ENCODE measurements around the gene HOXD3. TPM values are rescaled to one million over a fixed set of nuclear protein-coding genes. Genes with fewer than 3 reads are reported as not detected.

Gene HOXD3
- total RNA-seq, 1 donor from 2014 or later: 0.52 TPM

DNA sequence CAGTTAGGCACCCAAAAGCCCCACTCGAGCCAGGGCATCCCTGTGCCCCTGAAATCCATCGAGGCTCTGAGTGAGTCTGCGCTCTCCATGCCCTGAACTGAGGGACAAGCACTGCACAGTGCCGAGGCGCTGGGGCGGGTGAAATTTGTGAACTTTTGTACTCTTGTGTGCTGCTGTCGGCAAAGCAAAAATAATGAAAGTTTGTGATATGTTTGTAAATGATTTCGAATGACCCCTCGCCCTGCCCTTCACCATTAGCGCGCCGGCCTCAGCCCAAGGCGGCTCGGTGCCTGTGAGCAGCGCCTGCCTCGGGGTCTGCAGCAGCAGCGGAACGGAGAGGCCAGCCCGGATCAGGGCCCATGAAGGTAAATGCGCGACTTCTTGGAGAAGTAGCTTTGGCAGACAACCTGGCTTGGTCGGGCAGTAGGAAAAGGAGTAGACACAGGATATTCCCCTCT lies 7.6 kb upstream of the HOXD3 start:
- no peak for ATAC-seq

DNA sequence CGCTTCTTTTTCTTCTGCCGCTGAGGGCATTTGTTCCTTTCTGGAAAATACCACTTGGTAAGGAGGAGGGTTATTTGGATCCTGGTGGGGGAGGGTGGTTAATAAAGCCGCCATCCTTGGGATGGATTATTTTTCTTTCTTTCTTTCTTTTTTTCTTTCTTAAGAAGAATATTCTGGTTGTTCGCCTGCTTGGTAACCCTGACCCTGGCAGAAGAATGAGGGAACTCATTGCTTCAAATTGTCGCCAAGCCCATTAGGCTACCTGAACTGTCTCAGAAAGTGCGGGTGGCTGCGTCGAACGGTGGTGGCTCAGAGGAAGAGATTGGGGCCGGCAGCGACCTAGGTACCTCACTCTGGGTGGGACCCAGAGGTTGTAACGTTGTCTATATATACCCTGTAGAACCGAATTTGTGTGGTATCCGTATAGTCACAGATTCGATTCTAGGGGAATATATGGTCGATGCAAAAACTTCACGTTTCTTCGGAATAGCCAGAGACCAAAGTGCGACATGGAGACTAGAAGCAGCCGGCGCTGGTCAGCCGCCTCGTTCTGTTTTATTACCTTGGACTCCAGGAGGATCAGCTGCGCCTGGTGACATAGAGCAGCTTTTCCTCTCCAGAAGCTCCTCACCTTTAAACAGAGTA lies 7.0 kb upstream of the HOXD3 start:
- ATAC-seq: no peak

DNA sequence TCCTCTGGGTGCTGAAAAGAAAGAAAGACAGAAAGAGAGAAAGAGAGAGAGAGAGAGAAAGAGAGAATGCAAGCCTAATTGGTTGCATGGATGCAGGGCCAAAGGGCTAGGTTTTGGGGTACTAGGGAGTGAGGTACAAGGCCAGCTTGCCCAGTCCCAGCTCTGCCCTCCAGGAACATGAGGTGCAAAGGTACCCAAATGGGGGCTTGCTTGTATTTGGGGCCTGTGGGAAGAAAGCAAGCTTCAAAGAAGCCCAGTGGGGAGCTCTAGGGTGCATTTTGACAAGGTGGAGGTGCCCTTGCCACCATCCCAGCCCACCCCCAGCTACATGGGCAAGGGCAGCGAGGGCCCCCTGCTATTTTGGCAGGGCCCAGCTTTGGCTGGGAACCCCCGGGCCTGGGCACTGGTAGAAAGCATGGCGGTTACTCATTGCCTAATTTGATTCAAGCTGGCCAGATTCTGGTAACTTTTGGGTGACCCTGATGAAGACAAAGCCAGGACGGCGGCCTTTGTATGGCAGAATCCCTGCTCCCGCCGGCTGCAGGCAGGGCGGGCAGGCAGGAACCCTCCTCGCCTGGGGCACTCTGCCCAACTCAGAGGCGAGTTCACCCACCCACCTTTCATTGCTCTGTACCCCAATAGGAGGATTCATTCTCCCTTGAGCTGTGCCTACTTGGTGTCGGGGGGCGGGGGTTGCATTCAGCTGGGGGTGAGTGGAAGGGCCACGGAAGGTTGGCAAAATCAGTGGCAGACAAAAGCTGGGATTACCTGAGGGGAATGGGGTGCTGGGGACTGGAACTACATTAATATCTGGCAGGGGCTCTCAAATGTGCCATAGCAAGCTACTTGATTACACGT lies 6.3 kb upstream of the HOXD3 start:
- ATAC-seq: no peak

DNA sequence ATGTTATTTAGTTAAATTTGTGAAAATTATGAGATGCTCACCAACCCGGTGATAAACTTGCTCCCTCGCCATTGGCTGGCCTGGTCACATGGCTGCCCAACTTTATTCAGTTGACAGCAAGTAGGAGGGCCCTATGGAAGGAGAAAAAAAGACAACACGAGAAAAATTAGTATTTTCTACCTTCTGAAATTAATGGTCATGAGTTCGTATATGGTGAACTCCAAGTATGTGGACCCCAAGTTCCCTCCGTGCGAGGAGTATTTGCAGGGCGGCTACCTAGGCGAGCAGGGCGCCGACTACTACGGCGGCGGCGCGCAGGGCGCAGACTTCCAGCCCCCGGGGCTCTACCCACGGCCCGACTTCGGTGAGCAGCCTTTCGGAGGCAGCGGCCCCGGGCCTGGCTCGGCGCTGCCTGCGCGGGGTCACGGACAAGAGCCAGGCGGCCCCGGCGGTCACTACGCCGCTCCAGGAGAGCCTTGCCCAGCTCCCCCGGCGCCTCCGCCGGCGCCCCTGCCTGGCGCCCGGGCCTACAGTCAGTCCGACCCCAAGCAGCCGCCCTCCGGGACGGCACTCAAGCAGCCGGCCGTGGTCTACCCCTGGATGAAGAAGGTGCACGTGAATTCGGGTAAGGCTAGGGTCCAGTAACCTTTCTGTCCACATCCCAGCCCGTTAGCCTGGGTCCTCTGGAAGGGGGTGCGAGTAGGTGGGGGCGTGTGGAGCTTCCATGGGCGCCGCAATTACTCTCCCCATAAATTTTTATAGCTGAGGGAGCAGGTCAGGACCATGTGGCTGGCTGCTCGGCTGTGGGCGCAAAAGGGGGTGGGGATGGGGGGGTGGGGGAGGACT lies 5.4 kb upstream of the HOXD3 start, which contains the start of gene HOXD4:
Gene HOXD4 (plus strand): TSS at position 109 of the 846 bp plus-strand sequence. CDS start 84 bp downstream, at position 193.
- ATAC-seq: no peak

DNA sequence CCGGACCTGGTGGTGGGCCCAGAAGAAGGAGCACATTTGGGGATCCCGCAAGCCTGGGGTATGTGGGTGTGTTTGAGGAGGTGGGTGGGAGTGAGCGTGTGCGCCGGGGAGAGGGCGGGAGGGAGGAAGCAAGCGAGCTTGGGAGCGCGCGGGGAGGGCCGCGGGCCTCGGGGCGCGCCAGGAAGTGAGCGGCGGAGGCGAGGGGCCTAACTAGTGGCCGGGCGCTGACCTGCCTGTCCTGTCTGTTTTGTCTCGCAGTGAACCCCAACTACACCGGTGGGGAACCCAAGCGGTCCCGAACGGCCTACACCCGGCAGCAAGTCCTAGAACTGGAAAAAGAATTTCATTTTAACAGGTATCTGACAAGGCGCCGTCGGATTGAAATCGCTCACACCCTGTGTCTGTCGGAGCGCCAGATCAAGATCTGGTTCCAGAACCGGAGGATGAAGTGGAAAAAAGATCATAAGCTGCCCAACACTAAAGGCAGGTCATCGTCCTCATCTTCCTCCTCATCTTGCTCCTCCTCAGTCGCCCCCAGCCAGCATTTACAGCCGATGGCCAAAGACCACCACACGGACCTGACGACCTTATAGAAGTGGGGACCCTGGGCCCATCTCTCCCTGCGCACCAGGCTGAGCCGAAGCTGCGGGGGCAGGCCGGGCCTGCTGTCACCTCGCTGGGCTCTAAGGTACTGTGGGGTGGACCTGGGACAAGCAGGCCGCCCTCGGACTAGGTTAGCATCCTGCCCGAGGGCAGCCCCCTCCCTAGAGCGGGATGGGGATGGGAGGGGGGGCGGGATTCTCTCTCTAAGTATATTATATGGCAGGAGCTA lies 4.5 kb upstream of the HOXD3 start:
- no peak for ATAC-seq

DNA sequence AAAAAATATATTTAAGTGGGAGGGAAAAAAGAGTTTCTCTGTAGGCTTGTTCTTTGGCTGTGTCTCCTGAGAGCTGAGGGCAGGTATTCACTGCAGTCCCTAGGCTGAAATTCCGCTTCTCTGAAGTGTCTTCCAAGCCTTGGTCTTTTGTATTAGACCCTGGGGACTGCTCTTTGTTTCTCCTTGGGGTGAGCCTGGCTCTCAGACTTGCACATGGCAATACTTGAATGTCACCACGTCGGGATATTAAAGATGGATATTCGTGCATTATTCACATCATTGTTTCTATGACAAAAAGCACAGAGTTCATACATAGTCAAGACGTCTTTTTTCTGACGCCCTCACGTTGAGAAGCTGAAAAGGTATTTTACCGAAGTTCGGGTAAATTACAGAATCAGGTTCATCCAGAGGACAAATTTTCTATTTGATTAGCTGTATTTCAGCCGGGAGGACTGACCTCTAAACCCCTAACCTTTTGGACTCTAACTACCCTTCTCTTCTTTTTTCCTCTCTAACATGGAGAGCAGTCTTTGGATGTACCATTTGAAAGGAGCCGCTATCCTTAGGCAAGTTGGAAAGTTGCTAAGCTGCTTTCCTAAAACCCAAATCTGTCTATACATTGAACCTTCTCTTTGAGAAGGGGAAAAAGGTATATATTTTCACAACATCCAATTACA lies 2.4 kb upstream of the HOXD3 start:
- no peak for ATAC-seq

DNA sequence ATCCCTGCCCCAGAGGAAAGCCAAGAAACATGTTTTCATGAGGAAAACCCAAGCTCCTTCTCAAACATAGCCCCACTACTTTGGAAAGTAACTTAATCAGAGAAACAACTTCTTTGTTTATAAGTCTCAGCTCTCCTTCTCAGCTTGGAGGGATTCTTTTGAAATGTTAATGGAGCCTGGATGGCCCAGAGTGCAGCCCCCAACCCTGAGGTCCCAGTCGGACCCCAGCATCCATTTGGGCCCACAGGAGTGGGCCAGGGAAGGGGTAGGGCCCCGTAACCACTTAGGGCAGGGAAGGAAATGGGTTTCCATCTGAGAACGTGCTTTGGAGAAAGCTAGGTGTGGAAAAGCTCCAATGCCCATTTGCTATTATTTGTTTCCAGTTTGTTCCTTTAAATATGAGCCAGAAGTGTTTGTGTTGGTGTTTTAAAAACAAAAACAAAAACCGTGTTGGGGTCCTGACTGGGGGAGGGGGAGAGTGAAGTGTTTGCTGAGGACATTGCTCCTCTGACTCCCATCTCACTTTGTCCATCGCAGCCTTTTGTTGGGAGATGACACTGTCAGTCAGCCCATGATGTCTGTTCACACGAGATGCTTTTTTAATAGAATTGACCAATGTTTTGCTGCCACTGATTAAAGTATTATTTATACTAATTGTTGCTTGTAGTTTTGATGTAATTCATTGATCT lies 1.6 kb upstream of the HOXD3 start:
- no peak for ATAC-seq

DNA sequence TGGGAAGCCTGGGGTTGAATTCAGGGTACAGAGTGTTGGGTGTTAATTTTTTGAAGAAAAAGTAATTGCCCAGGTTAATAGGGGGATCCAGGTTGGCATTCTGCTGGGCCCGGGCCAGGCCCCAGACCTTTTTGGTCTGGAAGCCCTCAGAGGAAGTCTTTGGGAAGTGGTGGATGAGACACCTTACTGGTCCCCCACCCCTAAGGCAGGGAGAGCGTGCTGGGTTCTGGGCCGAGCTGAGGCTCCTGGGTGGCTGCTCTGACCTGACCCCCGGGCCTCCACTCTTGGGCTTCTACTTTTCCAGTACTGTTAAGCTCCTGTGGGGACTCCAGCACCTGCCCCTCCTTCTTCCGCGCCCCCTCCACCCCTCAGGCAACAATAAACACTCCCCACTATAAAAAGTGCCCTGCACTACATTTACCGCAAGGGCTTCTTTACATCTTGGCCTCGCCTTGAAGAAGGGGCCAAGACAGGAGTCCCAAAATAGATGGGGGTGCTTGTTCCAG lies 753 bp upstream of the HOXD3 start:
- ATAC-seq: no peak

DNA sequence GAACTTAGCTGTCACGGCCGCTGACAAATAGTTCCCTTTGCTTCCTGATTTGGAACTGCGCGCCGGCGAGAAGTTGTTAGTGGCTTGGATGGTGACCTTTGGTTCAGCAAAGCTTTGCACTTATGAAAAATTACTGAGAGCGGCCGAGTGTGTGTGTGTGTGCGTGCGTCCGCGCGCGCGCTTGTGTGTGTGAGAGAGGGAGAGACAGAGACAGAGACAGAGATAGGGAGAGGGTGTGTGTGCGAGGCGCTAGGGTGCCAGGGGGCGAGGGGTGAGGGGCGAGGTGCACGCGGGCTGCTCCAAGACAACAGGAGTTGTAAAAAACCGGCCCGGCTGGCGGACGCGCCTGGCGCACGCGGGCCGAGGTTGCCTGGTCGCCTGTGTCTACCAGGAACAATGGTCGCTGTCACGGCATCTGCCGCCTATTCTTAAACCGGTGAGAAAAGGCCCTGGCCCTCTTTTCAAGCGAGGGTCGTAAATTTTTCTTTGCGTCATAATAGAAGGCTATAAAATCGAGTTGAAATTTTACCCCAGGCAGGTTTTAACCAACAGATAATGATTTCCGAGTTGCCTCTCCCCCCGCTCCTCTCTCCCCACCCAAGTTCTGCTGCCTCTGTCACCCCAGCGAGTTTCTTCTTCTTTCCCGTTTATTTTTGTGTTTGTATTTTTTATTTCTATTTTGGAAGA lies 535 bp downstream of the HOXD3 start:
- no peak for ATAC-seq

DNA sequence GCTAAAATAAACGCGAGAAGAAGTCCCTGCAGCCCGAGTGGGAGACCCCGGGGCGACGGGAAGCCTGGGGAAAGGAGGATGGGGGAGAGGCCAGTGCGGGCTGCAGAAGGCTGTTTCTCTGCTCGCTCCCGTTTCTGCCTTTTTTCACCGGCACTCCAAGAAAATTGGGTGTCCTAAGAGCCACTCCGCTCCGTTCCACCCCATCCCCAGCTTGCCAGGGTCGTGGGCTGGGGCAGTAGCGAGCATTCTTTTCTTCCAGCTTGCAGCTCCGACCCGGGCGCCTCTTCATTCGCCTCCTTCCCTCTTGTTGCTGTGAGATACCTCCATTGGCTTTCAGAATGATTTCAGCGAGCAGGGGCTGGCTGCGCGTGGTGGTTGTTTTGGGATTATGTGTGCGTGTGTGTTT lies 1.1 kb downstream of the HOXD3 start:
- no peak for ATAC-seq

DNA sequence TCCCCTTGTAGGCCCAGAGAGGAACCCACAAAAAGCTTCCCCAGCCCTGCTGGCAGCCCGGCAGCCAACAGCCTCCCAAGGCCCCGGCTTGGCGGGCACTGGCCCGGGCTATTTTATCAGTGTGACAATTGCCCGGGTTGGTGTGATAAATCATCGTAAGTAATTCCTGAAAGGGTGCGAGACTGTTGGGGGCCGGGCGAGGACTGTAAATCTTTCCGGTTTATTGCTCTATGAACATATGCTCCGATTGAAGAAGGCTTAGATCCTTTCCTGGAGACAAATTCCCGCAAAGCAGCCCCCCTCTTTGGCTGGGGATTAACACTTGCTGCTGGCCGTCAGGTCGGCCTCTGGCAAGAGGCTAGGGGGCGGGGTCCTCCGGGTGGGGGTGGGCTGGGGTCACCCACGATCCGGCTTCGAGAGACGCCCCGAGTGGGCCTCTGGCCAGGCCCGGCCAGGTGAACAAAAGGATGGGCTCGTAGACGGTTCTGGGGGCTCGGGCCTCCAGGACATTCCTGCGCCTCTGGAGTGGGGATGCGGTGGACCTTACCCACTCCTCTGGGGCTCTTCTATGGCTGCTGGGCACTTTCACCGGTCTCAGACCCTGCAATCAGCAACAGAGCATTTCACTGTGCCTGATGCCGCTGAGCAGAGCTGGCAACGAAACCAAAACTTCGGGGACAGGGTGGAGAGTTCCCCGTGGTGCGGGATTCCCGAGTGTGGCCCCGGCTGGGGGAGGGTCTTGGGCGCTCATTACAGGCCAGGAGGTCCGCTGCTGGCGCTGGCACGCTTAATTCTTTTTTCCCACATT lies 2.0 kb downstream of the HOXD3 start:
- no peak for ATAC-seq

DNA sequence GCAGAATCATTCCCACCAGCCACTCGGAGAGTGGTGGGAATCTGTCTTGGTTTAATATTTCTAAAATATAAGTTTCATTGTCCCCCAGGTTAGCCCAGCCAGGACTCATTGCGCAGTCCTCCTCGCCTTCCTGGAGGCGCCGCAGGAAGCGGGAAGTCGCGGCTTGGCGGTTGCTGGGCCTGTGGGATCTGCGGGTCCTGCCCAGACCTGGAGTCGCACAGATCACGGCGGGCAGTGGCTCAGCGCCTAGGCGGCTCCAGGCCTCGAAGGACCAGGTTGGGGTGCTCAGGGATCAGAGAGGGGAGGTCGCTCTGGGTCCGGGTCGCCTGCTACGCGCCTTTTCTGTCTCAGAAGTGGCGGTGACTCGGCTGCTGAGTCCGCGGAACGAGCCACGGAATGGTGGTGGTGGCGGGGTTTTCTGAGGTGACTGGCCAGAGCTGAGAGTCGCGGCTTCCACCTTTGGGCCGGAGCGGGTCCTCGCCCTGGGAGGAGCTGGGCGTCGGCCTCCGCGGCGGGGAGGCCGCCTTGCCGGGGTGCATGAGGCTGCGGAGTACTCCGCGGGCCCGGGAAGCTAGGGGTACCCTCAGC lies 2.6 kb downstream of the HOXD3 start:
- no peak for ATAC-seq

DNA sequence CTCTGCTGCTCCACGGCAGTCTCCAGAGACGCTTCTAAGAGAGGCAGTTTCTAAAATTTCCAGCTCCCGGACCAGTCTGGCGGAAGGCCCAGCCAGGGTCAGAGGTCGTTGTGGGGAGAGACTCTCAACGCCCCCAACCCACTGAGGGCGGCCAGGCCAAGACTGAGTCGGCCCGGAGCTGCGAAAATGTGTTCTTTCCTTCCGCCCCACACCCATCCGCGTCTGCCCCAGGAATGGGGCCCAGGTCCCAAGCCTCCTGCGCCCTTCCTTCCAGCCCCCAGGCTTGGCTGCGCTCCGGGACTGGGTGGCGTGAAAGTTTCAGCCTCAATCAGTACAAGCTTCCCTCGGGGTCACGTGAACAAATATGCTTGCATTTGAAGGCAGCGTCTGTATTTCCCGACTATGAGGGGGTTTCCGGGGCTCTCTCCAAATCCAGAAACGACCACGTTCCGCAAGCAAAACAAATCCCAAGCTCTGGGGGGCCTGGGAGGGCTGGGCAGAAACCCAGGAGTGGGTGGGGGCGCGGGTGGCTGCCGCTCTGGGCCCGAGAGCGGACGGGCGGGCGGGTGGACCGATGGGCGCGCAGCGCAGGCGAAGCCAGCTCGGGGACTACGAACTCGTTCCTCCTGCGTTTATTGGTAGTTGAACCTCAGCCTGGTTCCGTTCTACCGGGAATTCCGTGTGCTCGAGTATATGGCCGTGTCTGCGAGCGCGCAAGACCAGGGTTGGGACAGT lies 3.3 kb downstream of the HOXD3 start:
- no peak for ATAC-seq

DNA sequence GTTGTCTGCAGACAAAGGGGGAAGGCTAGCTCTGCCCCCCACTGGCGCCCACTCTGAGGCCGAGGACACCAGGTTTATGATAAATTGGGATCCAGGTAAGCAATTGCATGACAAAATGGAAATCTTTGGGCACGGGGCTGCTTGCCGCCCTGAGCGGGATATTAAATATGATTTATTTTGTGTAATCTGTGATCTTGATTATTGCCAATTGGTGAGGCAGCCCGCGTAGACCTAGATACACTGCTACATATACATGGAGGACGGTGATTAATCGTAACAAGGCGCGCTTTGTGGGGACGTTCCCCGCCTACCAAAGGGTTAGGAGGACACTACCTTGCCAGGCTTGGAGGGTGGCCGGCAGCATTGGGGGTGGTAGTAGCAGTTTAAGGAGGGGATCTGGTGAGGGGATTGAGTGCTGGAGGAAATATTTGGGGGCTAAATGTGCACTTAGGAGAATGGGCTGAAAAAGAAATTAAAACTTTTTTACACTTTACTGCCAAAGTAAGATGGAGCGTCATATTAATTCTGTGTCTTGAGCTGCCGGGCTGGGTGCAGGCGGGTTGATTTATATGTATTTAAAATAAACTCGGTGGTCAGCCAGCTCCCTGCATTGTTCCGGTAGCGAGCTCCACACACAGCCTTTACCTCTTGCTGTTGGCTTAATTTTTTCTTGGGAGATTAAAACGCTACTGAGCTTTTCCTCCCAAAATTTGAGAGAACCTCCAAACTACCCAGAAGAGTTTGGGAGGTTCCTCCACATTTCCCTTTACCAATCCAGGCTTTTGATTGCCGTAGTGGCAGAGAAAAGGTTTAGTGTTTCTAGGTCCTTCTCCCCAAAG lies 4.1 kb downstream of the HOXD3 start:
- ATAC-seq: no peak

DNA sequence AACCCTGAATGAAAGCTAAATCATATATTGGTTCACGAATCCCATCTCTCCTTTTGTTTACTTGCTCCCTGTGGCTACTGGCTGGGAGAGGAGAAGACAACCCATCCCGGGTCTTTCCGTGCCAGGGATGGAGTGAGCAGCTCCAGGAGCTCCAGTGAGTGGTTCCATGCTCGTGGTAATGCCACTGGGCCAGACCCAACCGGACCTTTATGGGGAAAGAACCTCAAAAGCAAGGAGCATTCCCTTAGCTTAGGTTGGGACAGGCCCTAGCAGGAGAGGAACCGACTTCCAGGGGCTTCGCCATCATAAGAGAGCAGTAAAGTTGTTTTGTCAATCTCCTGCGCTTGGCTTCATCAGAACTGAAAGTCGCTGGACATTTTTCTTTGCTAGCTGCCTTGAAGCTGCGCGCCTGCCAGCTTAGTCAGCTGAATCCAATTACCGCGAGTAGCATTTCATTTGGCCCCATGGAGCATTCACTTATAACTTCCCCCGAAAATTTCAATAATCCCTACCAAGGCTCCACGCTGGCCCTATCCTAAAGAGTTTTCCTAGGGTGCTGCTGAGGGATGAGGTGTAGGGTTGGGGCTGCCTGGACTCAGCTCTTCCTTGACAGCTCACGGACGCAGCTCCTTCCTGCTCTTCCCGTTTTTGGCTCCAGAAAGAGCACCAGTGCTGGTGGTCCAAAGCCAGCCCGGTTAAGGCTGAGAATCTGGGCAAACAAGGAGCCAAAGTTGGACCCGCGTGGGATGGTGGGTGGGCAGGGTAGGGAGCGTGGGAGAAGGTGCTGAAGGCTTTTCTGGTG lies 4.9 kb downstream of the HOXD3 start:
- no peak for ATAC-seq

Data from esophagus mucosa (tissue), 1 donor.